Stimulated activated CD8-positive, alpha-beta memory T cell treated with anti-CD3 and anti-CD28 coated beads, Interleukin-2, amount 100 ng/mL, for 48 hours (primary cell): ENCODE data around the gene FGF14.

ENCODE experiments used
- DNase-seq, 2 donors: peaks; one replicate each; pipeline ENCODE4 v3.0.0-alpha.2; 2020; ENCODE audit warnings: low read depth in 2 of 2

Gene FGF14

GRCh38 chr13:101930331-101930730 lies 471.5 kb downstream of the FGF14 start:
- no peak for DNase-seq

GRCh38 chr13:101925731-101926130 lies 476.1 kb downstream of the FGF14 start:
- no peak for DNase-seq

GRCh38 chr13:101919541-101920181 lies 482.2 kb downstream of the FGF14 start:
- no peak for DNase-seq

GRCh38 chr13:101917833-101918661 lies 483.8 kb downstream of the FGF14 start:
- no peak for DNase-seq

GRCh38 chr13:101917475-101917810 lies 484.4 kb downstream of the FGF14 start:
- DNase-seq = no peak

- no peak for DNase-seq
Measured at GRCh38 chr13:101916775-101917474, 484.9 kb downstream of the FGF14 start.

- DNase-seq = no peak
Measured at GRCh38 chr13:101916108-101916774, 485.6 kb downstream of the FGF14 start.

- DNase-seq = no peak
Measured at GRCh38 chr13:101915755-101916107, 486.1 kb downstream of the FGF14 start.

GRCh38 chr13:101915331-101915730 lies 486.5 kb downstream of the FGF14 start:
- DNase-seq = no peak

- no peak for DNase-seq
Measured at GRCh38 chr13:101911752-101912151, 490.1 kb downstream of the FGF14 start.

GRCh38 chr13:101903890-101904289 lies 498.0 kb downstream of the FGF14 start:
- DNase-seq = no peak

GRCh38 chr13:101898676-101899075 lies 503.2 kb downstream of the FGF14 start:
- no peak for DNase-seq

GRCh38 chr13:101896541-101896940 lies 505.3 kb downstream of the FGF14 start:
- DNase-seq = no peak

GRCh38 chr13:101893021-101893420 lies 508.8 kb downstream of the FGF14 start:
- no peak for DNase-seq

GRCh38 chr13:101892296-101892695 lies 509.6 kb downstream of the FGF14 start:
- no peak for DNase-seq

GRCh38 chr13:101881593-101881992 lies 520.3 kb downstream of the FGF14 start:
- DNase-seq = no peak

- no peak for DNase-seq
Measured at GRCh38 chr13:101880581-101880980, 521.3 kb downstream of the FGF14 start.

GRCh38 chr13:101876951-101877350 lies 524.9 kb downstream of the FGF14 start:
- no peak for DNase-seq

GRCh38 chr13:101875717-101876393 lies 526.0 kb downstream of the FGF14 start:
- no peak for DNase-seq

GRCh38 chr13:101875091-101875490 lies 526.8 kb downstream of the FGF14 start:
- DNase-seq = no peak

GRCh38 chr13:101869553-101869952 lies 532.3 kb downstream of the FGF14 start:
- DNase-seq = no peak
